Mesothelial cell of epicardium (in vitro differentiated cells): ENCODE data around the gene SNRPA. TPM values are rescaled to one million over a fixed set of nuclear protein-coding genes. Genes with fewer than 3 reads are reported as not detected.
"Not testable (repeated sequence)": the region's sequence is repeated elsewhere in the genome, so short reads cannot be mapped to it uniquely, and the experiment has no call there.

Experiments used
- DNase-seq, 2 experiments: peaks; one replicate each; pipeline ENCODE4 v3.0.0; 2021; ENCODE audit warnings: low spot score in 2 of 2; ENCODE audit not compliant: unreplicated experiment in 2 of 2
- H3K27ac Mint-ChIP-seq: 2 replicates; pipeline ENCODE4 v1.8.0; 2021; ENCODE audit warnings: mixed read lengths
- H3K27me3 Mint-ChIP-seq: 2 replicates; pipeline ENCODE4 v1.8.0; 2021; ENCODE audit warnings: low read depth, mixed read lengths
- H3K36me3 Mint-ChIP-seq: 2 replicates; pipeline ENCODE4 v1.8.0; 2021; ENCODE audit warnings: mixed read lengths
- H3K4me1 Mint-ChIP-seq: 2 replicates; pipeline ENCODE4 v1.8.0; 2021; ENCODE audit warnings: mixed read lengths
- H3K4me3 Mint-ChIP-seq: 2 replicates; pipeline ENCODE4 v1.8.0; 2021; ENCODE audit warnings: mild to moderate bottlenecking, moderate library complexity, mixed read lengths
- H3K9me3 Mint-ChIP-seq: 2 replicates; pipeline ENCODE4 v1.8.0; 2021; ENCODE audit warnings: mixed read lengths
- CTCF ChIP-seq: fragments of 200-600 bp; sonication (generic); IDR thresholded peaks from one replicate; pipeline ENCODE4 v1.5.0; 2021; ENCODE audit warnings: antibody characterized with exemption; ENCODE audit not compliant: unreplicated experiment
- total RNA-seq: library from RNA; stranded (reverse); gene quantifications from 3 replicates; pipeline ENCODE4 v1.2.1, GENCODE V29; 2021

Gene SNRPA
- total RNA-seq, 1 donor from 2014 or later: 109 TPM

- no peaks in the 10 kb centered on the region for H3K9me3 Mint-ChIP-seq
- H3K27ac Mint-ChIP-seq: no peak overlapping the region
- DNase-seq: no peak
- H3K36me3 Mint-ChIP-seq: peaks cover 57% of the 10 kb centered on the region
- H3K4me1 Mint-ChIP-seq: peaks cover 9% of the 10 kb centered on the region
- no peak for TF ChIP-seq CTCF
- no peaks in the 10 kb centered on the region for H3K27me3 Mint-ChIP-seq
- H3K4me3 Mint-ChIP-seq: no peak overlapping the region
Observed at GRCh38 chr19:40759352-40759751, 8.3 kb downstream of the SNRPA start.

GRCh38 chr19:40762754-40763470 lies 11.9 kb downstream of the SNRPA start:
- H3K27ac Mint-ChIP-seq: no peak overlapping the region
- H3K4me3 Mint-ChIP-seq: no peak overlapping the region
- no peak for TF ChIP-seq CTCF
- H3K4me1 Mint-ChIP-seq: no peaks in the 10 kb centered on the region
- DNase-seq: no peak
- peaks cover 58% of the 10 kb centered on the region for H3K36me3 Mint-ChIP-seq
- H3K27me3 Mint-ChIP-seq: no peaks in the 10 kb centered on the region
- H3K9me3 Mint-ChIP-seq: no peaks in the 10 kb centered on the region

- no peaks in the 10 kb centered on the region for H3K9me3 Mint-ChIP-seq
- no peak for DNase-seq
- H3K4me3 Mint-ChIP-seq: no peak overlapping the region
- no peaks in the 10 kb centered on the region for H3K27me3 Mint-ChIP-seq
- H3K36me3 Mint-ChIP-seq: peaks cover 54% of the 10 kb centered on the region
- H3K27ac Mint-ChIP-seq: no peak overlapping the region
- TF ChIP-seq CTCF: no peak
- H3K4me1 Mint-ChIP-seq: no peaks in the 10 kb centered on the region
Observed at GRCh38 chr19:40763526-40763925, 12.5 kb downstream of the SNRPA start.

GRCh38 chr19:40763963-40764362 lies 13.0 kb downstream of the SNRPA start:
- Mint-ChIP-seq H3K27ac (no peak overlapping the region), H3K36me3 (peaks cover 53% of the 10 kb centered on the region), H3K27me3 (no peaks in the 10 kb centered on the region), H3K4me1 (no peaks in the 10 kb centered on the region), H3K9me3 (no peaks in the 10 kb centered on the region), H3K4me3 (no peak overlapping the region)
- DNase-seq: no peak
- no peak for TF ChIP-seq CTCF

- H3K36me3 Mint-ChIP-seq: peaks cover 47% of the 10 kb centered on the region
- H3K9me3 Mint-ChIP-seq, DNase-seq, H3K27ac Mint-ChIP-seq, H3K4me1 Mint-ChIP-seq, H3K4me3 Mint-ChIP-seq, H3K27me3 Mint-ChIP-seq: not testable (repeated sequence)
Observed at GRCh38 chr19:40766385-40766784, 15.4 kb downstream of the SNRPA start.

GRCh38 chr19:40768869-40769268 lies 17.9 kb downstream of the SNRPA start:
- H3K36me3 Mint-ChIP-seq: peaks cover 29% of the 10 kb centered on the region
- H3K27me3 Mint-ChIP-seq: no peaks in the 10 kb centered on the region
- H3K9me3 Mint-ChIP-seq: peaks cover 5% of the 10 kb centered on the region
- TF ChIP-seq CTCF: no peak
- DNase-seq: no peak
- H3K4me1 Mint-ChIP-seq: no peaks in the 10 kb centered on the region
- no peak overlapping the region for H3K4me3 Mint-ChIP-seq
- H3K27ac Mint-ChIP-seq: no peak overlapping the region

GRCh38 chr19:40771101-40771862 lies 20.3 kb downstream of the SNRPA start:
- peaks cover 14% of the 10 kb centered on the region for H3K36me3 Mint-ChIP-seq
- not testable (repeated sequence) for H3K4me3 Mint-ChIP-seq, H3K27me3 Mint-ChIP-seq, H3K4me1 Mint-ChIP-seq, H3K9me3 Mint-ChIP-seq, DNase-seq
- peak overlapping the region; percentile 15 for H3K27ac Mint-ChIP-seq
